Measurements from ENCODE around the gene ETFA.
"Not testable (repeated sequence)": the region's sequence is repeated elsewhere in the genome, so short reads cannot be mapped to it uniquely, and the experiment has no call there.

Gene ETFA

DNA sequence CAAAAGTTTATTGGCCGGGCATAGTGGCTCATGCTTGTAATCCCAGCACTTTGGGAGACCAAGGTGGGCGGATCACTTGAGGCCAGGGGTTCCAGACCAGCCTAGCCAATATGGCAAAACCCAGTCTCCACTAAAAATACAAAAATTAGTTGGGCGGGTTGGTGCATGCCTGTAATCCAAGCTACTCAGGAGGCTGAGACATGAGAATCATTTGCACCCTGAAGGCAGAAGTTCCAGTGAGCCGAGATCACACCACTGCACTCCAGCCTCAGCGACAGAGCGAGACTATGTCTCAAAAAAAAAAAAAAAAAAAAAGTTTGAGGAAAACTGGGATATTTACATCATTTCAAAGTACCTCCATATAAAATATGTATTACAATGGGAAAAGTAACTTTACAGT is 40.4 kb downstream of the ETFA start:
- no peak for DNase-seq (ENCODE audit: low read depth)

- no peak for DNase-seq (ENCODE audit: low read depth)
Measured at GRCh38 chr15:76267077-76267476, 44.2 kb downstream of the ETFA start.

GRCh38 chr15:76265769-76266168 is 45.5 kb downstream of the ETFA start:
- not testable (repeated sequence) for DNase-seq (ENCODE audit: low read depth)

- DNase-seq (ENCODE audit: low read depth) = no peak
Measured at GRCh38 chr15:76260246-76260938, 50.9 kb downstream of the ETFA start.

DNA sequence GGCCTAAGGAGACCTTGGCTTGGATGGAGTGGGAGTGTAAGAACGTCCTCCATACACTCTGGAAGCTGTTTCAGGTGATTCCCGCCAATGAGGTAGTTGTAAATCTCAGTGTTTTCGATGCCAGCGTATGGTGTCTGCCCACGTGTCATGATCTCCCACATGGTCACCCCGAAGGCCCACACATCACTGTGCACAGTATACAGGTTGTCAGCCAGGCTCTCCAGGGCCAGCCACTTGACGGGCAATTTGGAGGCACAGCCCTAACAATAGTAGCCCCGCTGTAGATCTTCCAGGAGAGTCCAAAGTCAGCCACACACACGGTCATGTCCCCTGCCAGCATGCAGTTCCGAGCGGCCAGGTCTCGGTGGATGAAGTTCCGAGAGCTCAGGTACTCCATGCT is 51.9 kb downstream of the ETFA start:
- no peak for DNase-seq (ENCODE audit: low read depth)

DNA sequence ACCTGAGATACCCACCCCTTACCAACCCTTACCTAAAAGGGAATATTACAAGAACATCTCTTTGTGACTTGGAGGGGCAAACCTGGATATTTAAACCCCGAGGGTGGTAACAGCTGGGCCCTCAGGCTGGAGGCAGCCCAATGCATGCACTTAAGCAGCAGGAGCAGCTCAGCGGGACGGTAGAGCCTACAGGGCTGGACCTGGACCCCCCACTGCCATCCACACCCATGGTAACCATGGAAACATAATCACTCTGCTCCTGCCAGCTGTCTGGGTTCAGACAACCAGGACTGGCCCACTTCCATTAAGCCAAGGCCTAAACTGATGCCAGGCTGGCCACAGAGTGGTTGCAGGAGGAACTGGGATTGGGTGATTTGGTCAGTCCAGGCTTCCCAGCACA is 52.8 kb downstream of the ETFA start:
- no peak for DNase-seq (ENCODE audit: low read depth)

GRCh38 chr15:76253691-76254473 is 57.4 kb downstream of the ETFA start:
- DNase-seq (ENCODE audit: low read depth) = no peak

GRCh38 chr15:76252249-76252648 is 59.0 kb downstream of the ETFA start:
- DNase-seq (ENCODE audit: low read depth) = no peak

DNA sequence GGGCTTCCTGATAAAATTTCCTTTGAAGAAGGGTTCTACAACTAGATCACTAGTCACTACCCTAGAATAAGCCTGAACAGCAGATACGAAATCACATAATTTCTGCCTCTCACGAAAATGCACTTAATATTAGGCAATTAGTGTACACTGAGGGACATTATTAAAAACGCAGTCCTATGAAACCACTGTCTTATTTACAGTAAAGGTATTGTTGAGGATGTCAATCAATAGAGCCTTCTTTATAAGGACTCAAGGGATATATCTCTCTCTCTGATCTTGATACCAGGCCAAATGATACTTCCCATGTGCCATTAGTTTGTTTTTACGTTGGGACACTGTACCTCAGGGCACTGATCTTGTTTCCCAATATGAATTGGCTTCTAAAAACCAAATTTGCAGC is 59.6 kb downstream of the ETFA start:
- DNase-seq (ENCODE audit: low read depth) = no peak

GRCh38 chr15:76245072-76245610 is 66.1 kb downstream of the ETFA start:
- DNase-seq (ENCODE audit: low read depth) = no peak

DNA sequence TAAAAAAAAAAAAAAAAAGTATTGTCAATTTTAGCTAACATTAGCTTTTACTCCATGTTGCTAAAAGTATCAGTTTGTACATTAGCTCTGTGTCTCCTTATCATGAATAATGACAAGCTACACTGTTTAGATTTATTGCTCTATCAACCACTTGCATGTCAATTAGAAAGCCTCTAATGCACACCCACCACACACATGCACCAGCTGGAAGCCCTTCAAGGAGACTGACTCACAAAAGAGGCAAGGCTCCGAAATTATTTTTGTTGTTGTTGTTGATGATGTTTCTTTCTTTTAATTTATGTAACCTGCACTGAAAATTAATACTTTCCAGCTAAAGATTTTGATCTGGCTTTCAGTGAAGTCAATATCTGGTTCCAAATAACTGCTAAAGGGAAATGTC is 71.5 kb downstream of the ETFA start:
- DNase-seq (ENCODE audit: low read depth) = no peak

GRCh38 chr15:76236350-76236749 is 74.9 kb downstream of the ETFA start:
- no peak for DNase-seq (ENCODE audit: low read depth)

- DNase-seq (ENCODE audit: low read depth) = peak; percentile 22
Measured at GRCh38 chr15:76235186-76235826, 76.0 kb downstream of the ETFA start.

GRCh38 chr15:76234337-76234889 is 76.9 kb downstream of the ETFA start:
- no peak for DNase-seq (ENCODE audit: low read depth)

GRCh38 chr15:76233921-76234320 is 77.3 kb downstream of the ETFA start:
- DNase-seq (ENCODE audit: low read depth) = no peak

DNA sequence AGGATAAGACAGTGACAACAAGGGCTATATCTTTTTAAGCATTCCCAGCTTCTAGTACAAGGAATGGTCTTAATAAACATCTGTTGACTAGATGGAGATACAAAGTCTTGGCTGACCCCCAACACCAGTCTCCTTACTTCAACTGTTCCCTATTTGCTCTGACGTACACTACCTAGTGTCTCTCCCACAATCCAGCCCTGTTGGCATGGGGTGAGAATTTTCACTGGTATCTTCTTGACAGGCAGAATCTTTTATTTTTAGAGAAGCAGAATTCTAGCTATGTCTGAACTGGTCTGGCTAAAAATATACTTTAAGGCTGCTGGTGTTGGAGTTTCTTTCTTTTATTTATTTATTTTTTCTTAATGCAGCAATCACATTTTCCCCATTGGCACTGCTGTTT is 82.0 kb downstream of the ETFA start:
- DNase-seq (ENCODE audit: low read depth) = no peak

- DNase-seq (ENCODE audit: low read depth) = no peak
Measured at GRCh38 chr15:76223521-76223920, 87.7 kb downstream of the ETFA start.

DNA sequence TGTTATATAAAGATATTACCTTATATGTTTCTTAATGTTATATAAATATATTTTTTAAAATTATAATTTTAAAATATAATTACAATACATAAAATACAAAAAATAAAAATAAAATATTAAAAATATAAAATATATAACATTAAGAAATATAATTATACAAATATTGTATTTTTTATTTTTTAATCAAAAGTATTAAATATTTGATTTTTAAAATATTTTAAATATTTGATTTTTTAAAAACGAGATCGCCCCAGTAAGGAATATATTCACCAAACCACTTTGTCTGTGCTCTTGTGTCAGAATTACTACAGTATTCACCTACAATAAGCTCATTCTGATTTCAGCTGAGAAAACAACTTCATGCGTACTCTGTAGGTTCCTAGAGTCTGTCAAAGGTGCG is 89.1 kb downstream of the ETFA start:
- no peak for DNase-seq (ENCODE audit: low read depth)

- no peak for DNase-seq (ENCODE audit: low read depth)
Measured at GRCh38 chr15:76221085-76221767, 90.0 kb downstream of the ETFA start.

- DNase-seq (ENCODE audit: low read depth) = no peak
Measured at GRCh38 chr15:76217882-76218217, 93.4 kb downstream of the ETFA start.

DNA sequence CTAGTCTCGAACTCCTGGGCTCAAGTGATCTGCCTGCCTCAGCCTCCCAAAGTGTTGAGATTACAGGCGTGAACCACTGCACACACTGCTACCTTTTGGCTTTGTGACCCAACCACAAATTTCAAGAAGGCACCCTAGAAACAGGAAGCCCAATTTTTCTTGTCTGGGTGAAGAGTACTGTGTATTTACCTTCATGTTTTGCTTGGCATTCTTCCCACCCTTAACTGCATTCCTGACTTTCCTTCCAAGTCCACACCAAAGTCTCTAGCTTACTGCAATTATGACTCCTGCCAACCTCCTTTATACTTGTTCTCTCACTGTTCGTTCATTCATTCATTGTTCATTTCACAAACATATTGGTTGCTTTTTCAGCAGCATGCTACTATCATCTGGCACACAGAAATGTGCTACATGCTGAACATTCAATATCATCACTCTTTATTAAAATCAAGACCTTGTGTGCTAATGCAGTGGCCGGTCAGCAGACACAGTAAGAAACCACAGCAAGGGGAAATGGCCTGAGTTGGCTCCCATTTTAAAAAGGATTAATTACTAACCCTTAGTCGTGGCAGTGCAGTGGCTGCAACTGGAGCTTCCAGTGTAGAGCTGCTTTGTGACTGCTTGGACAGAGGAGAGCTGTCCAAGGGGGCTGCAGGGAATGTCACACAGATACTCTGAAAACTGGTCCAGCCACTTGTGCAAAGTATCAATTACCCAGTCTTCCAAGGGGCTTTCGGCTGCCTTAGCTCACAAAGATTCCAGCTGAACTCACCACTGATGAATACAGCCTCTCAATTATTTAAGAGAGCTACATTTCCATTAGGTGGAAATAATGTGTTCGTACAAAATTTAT is 94.0 kb downstream of the ETFA start:
- DNase-seq (ENCODE audit: low read depth) = no peak
